ENCODE data around the gene GPRC5D. TPM values are rescaled to one million over a fixed set of nuclear protein-coding genes. Genes with fewer than 3 reads are reported as not detected.
A peak's percentile ranks its signal among the peaks of the same experiment; 100 is the strongest.

The GPRC5D gene
- total and polyA plus RNA-seq, 9 of the 15 experiments (the other 6 are each of a cell fraction or from before 2014, with no cell fraction given) = 1.0 to 1.1 TPM; not detected in 7

- TF ChIP-seq ARID2 (IDR thresholded peaks at IDR 0.05) = no peak
- TF ChIP-seq RHOXF2B (CRISPR knock-in tag; conservative IDR thresholded peaks at IDR 0.05) = no peak
- TF ChIP-seq MGA (IDR thresholded peaks at IDR 0.05) = peak; percentile 49
- peak; percentile 19; the same call in 1 of the 2 replicates for TF ChIP-seq REST (IDR thresholded peaks at IDR 0.05; ENCODE audit: borderline replicate concordance)
- no peak for TF ChIP-seq REST (CRISPR knock-in tag; IDR thresholded peaks at IDR 0.05; ENCODE audit: low read depth)
- no peak for TF ChIP-seq RBM39 (optimal IDR thresholded peaks at IDR 0.05; ENCODE audit: low read depth, low read length)
- TF ChIP-seq ZNF551 (CRISPR knock-in tag; IDR thresholded peaks at IDR 0.05) = no peak
- no peak for TF ChIP-seq PHB (CRISPR knock-in tag; IDR thresholded peaks at IDR 0.05)
These were observed 24.5 kb downstream of the GPRC5D start (continued) for GRCh38 chr12:12927211-12928079.
